ENCODE results near the gene RPS19BP1.

DNA sequence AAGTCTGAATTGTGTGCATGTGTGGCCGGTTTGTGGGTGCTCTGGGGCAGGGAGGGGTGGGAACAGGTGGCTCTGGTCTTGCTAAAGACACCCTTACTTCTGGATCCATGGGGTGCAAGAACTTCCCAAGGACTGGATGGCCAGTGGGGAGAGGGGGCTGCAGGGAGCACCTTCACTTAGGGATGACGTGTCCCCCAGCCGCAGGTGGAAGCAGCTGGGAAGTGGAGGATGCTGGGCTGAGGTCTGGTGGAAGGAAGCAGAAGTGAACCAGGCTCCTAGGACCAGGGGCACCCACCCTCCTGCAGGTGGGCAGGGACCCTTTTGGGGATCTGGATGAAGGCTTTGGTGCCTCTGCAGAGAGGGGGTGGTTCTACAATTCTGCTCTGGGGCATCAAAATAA, 40.4 kb downstream of the RPS19BP1 start:
- TF ChIP-seq, protein P1, sequence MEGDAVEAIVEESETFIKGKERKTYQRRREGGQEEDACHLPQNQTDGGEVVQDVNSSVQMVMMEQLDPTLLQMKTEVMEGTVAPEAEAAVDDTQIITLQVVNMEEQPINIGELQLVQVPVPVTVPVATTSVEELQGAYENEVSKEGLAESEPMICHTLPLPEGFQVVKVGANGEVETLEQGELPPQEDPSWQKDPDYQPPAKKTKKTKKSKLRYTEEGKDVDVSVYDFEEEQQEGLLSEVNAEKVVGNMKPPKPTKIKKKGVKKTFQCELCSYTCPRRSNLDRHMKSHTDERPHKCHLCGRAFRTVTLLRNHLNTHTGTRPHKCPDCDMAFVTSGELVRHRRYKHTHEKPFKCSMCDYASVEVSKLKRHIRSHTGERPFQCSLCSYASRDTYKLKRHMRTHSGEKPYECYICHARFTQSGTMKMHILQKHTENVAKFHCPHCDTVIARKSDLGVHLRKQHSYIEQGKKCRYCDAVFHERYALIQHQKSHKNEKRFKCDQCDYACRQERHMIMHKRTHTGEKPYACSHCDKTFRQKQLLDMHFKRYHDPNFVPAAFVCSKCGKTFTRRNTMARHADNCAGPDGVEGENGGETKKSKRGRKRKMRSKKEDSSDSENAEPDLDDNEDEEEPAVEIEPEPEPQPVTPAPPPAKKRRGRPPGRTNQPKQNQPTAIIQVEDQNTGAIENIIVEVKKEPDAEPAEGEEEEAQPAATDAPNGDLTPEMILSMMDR (IDR thresholded peaks at IDR 0.05), result no peak
- no peak for TF ChIP-seq POLR2A (IDR thresholded peaks at IDR 0.05)
